Endometrium (tissue), 2 donors: Measurements from ENCODE around the gene NMT1.

ENCODE experiments used
- FAIRE-seq: peaks from 2 replicates; lab custom pipeline; 2012; peaks lifted over from hg19 to GRCh38; lab: Jason Lieb, UNC
- donor health status: control.
- donor health status: control.

NMT1 gene

DNA sequence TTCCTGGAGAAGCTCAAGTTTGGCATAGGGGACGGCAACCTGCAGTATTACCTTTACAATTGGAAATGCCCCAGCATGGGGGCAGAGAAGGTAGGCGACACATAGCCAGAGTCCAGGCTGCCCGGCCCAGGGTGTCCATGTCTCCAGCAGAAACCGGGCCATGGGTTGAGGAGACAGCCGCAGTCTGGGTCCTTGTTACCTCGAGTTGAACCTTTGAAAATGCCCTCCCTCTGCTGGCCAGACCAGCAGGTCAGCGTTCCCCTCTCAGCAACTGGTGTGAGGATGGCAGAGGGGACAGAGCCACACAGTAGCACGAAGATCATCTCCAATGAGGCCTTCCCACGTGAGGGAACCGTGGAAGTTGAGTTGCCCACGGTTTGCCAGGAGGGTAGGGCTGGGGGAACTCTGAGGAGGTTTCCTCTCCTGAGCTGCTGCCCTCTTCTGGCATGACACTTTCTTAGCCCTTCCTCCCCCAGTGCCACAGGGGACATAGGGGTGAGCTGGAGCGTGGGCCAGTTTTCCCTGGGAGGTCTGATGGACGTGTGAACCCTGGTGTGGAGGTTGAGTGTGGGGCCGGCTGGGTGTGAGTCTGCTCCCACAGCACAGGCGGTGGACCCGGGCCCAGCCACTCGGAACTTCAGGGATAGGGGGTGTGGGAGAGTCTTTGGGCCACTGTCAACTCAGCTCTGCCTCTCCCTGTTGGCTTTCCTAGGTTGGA is 43.9 kb downstream of the NMT1 start:
- FAIRE-seq = no peak

GRCh38 chr17:45106096-45106495 is 45.0 kb downstream of the NMT1 start:
- no peak for FAIRE-seq

GRCh38 chr17:45106582-45106981 is 45.5 kb downstream of the NMT1 start:
- FAIRE-seq = no peak

DNA sequence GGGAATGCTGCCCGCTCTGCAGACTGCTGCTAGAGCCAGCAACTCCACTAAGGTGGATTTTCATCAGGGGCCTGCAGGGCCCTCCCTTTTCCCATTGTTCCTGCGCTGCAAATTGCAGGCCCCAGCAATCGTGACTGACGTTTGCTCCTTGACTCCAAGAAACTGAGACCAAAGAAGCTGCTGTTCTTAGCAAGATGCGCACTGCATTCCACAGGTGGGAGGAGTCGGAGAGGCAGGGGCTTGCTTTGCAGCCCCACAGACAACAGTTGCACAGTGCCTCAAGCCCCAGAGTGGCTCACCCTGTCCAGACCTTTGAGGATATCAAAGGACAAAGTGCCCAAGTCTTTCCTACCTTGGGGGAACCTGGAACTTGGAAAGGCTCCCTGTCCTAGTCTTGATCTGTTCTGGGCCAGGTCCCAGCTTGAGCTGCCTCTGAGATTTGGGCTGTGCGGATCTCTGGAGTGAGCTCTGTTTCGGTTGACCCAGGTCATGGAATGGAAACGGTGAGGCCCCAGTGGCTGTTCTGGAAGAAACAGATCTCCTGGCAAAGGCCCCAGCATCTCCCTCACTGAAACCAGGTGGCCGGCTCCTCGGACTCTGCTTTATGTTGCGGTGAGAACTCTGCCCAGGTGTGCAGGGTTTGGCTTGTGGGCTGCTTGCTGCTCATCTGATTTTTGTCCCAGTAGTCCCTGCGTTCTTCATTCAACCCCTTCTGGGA is 46.3 kb downstream of the NMT1 start:
- FAIRE-seq = no peak

GRCh38 chr17:45108051-45108450 is 46.9 kb downstream of the NMT1 start:
- FAIRE-seq = no peak

DNA sequence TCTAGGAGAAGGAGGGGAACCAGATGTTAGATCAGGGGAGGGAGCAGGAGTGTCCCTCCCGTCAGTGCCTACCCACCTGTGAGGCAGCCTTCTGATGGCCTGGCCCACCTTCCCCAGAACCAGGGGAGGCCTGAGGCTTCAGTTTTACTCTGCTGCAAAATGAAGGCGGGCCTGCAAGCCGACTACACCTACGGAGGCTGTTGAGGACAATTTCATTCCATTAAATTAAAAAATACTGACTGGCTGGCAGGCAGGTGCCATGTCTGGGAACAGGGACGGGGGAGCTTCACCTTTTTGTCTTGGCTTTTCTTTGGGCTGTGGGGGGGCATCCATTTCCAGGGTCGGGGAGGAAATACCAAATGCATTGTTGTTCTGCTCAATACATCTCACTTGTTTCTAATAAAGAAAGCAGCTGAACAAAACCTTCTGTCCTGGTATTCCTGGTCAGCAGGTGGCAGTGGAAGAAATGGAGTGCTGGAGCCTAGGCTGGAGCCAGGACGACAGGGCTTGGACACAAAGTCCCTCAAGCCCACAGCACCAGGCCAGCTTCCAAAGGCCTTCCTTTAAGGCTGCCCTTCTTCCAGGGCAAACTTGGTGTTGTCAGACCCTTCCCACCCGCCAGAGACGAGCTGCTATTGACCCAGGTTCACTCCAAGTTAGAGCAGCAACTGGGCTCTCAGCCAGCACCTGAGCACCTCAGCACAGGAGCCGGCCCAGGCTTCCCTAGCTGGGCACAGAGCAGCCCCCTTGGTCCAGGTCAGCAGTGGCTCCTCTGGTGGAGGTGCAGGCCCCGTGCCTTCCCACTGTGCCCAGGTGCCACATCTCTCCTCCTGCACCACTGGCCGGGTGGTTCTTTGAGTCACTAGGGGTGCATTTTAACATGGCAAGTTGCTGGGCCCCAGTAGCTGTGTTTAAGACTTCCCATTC is 47.7 kb downstream of the NMT1 start:
- FAIRE-seq = no peak

DNA sequence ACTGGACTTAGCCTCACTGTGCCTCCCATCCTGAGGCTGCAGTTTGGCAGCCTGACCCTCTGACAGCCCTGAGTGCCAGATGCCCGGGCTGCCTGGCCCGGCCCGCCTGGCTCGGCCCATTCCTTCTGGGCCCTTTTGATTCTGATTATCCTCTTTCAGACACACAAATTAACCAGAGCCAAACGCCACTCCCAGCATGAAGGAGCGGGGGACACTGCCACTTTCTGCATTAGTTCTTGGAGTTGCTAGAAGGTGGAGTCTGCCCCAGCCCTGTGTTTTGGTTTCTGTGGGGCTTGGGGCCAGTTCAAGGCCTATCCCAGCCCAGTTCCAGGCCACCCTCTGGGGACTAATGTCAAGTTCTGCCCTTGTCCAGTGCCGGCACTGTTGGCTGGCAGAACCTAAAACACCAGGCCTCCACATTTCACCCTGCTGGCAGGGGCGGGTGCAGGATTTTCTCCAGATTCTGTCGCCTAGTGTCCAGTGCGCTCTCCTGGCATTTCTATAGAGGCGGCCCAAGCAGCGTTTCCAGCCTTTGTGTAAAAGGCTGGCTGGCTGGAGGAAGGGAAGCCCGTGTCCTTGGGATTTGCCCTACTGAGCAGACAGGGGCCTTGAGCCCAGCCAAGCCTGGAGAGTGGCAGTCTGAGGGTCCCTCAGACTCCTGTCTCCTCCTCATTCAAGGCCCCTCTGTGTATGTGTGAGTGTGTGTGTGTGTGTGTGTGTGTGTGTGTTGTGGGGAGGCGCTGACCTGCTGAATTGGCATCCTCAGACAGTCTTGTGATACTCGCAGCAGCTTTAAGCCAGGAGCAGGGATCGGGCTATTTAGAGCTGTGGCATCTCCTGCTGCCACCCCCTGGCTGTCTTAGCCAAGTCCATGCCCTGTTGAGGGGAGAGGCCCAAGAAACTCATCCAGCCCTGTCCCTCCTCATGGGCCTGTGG is 49.8 kb downstream of the NMT1 start:
- no peak for FAIRE-seq

DNA sequence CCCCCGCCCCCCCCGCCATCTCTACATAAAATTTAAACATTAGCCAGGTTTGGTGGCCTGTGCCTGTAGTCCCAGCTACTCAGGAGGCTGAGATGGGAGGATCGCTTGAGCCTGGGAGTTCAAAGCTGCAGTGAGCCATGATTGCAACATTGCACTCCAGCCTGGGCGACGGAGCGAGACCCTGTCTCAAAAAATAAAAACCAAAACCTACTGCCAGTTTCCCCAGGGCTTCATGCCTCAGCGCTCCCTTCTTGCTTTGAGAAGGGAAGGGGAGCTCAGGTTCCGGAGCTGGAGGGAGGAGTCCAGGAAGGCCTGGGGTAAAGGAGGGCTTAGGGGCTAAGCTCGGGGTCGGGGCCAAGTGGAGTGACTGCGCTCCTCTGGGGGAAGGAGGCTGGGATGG is 50.7 kb downstream of the NMT1 start:
- no peak for FAIRE-seq

GRCh38 chr17:45112559-45113423 is 51.7 kb downstream of the NMT1 start:
- FAIRE-seq = no peak

DNA sequence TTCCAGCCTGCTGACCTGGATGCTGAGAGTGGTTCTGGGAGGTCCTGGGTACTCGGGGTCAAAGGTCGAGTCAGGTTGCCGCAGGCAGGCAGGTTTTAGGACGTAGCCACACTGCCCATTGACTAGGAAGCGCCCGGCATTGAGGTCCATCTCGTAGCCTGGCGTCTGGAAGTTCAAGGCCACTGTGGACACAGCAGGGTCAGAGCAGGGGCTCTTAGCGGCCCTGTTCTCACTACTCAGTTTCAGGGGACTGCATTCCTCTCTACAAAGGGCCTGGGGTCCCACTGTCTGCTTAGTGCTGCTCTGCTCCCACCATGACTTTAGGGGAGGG is 52.3 kb downstream of the NMT1 start:
- FAIRE-seq = no peak

GRCh38 chr17:45114117-45114932 is 53.2 kb downstream of the NMT1 start:
- FAIRE-seq = no peak

DNA sequence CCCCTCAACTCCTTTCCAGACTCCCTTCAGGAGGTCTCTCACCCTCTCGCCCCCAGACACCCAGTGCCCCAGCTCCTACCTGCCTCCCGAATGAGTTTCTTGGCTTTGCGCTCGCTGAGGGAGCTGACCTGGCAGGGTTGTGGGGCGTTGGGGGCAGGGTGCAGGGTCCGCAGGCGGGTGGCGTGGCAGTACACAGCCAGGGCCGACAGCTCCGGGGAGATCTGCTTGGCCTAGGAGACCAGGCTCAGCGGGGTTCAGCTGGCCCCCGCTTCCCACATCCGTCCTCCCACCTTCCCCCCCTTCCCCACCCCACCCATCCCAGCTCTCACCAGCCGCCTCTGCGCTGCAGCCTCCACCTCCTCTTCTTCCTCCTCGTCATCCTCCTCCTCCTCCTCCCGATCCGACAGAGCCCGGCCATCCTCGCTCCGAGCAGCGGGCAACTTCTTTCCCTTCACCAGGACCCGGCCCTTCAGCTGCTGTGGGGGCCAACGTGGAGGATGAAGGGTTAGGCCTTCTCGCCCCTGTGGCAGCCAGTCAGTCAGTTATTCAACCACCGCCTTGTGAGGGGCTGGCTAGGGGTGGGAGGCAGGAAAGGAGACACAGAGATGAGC is 54.0 kb downstream of the NMT1 start:
- FAIRE-seq = no peak

DNA sequence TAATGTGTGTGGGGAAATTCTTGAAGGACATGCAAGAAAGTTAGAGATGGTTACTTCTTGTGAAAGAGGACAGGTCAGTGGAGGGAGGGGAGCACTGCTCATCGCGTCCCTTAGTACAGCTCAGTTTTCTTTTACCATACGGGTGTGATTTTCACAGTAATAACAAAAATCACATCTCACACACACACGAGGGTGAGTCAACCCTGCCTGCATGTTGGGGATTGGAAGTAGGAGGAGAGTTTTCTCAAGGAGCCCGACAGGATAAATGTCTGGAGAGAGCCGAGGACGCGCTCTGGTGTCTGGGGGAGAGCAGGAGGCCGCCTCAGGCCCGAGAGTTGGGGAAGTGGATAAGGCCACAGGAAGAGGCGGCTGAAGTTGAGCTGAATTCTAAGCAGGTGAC is 54.8 kb downstream of the NMT1 start:
- no peak for FAIRE-seq

DNA sequence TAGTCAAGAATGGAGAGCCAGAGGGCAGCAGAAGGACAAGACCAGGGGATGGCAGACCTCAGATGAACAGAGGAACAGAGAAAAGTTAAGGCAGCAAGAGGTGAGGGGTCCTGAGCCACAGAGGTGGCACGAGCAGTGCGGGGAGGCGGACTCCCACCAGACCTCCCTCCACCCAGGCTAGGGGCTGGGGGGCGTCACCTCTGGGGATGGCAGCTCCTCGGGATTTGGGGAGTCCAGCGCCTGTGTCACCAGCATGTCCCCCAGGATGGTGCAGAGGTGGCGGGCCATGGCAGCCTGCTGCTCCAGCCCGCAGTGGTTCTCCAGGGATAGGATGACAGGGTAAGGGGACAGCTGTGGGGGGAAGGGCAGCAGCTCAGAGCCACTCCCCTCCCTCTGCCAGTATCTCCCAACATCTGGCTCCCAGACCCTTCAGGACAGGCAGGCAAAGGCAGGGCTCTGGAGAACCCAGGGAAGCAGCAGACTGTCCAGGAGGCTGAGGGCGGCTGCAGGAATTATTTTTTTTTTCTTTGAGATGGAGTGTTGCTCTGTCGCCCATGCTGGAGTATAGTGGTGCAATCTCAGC is 55.4 kb downstream of the NMT1 start:
- no peak for FAIRE-seq

DNA sequence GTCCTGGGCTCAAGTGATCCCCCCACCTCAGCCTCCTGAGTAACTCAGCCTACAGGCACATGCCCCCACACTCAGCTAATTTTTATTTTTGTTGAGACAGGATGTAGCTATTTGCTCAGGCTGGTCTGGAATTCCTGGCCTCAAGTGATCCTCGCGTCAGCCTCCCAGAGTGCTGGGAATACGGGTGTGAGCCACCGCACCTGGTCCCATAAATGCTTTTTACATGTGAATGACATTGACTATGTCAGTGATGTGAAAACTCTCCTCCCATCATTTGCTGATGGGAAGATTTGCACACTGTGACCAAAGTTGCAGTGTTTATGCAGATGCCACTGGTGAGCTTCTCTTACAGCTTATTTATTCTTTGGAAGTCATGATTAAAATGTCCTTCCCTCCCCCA is 56.2 kb downstream of the NMT1 start:
- FAIRE-seq = no peak

DNA sequence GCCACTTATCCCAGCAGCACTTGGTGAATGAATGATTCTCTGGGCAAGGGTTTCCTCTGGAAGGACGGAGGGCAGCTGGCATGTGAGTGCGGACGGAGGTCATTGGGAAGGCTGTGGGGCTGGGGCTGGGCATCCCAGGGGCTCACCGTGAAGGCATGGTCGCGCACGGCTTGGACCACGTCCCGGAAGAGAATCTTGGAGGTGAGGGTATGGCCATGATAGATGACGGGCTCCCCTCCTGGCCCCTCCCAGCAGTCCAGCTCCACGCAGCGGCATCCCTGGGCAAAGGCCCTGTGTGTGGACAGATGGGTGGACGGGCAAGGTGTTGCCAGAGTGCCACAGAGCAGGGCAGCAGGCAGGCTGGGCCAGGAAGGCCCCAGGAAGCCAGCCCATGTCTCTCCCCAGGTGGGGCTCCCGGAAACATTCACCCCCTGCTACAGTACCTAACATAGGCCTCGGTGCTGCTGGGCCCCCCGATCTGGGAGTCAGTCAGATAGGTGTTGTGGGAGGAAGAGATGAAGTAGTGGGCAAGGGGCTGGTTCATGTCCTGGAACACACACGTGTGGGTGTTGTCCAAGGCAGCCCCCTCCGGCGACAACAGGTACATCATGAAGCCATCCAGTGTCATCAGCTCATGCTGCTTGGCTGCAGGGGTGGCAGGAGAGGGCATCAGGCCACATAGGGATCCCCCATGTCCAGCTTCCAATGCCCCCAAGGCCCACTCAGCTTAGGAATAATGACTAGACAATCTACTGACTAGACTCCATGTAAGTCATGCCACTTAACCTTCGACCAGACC is 56.9 kb downstream of the NMT1 start:
- no peak for FAIRE-seq

DNA sequence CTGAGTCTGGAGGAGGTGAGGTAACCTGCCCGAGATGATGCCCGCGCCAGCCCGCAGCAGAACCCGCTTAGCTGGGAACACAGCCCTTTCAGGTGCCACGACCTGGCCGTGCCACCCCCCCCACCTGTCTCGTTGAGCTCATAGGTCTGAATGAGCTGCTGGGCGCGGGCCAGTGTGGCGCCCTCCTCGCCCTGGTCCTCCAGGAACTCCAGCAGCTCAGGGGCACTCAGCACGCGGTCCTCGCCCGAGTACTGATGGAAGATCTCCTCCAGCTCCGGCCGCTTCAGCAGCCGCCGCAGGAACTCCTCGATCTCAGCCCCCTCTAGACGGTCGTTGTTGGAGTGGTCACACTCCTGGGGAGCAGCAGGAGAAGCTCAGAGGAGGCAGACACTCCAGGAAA is 57.6 kb downstream of the NMT1 start:
- FAIRE-seq = no peak

DNA sequence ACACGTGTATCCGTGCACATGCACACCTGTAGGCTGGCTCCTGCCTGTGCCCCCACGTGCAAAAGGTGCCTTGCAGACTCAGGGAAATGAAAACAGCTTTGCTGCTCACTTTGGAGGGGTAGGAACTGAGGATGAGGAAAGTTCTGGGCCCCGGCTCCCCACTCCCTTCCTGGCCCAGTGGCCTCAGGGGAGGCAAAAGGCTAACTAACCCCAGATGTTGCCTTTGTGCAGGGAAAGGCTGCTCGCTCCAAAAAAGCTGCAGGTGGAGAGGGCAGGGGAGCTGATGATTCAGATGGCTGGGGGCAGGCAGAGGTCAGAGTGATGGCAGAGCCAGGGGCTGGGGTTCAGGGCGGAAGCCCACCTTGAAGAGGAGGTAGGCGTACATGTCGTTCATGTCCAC is 58.8 kb downstream of the NMT1 start:
- FAIRE-seq = no peak
